Keratinocyte (primary cell): Measurements from ENCODE around the gene RUFY3. TPM values are rescaled to one million over a fixed set of nuclear protein-coding genes. Genes with fewer than 3 reads are reported as not detected.

Experiments used
- DNase-seq: peaks from one replicate; pipeline ENCODE4 v3.0.0-alpha.2; 2011; ENCODE audit warnings: low read depth, missing footprints, low spot score
- FAIRE-seq: peaks from 2 replicates; lab custom pipeline; 2011; peaks lifted over from hg19 to GRCh38; lab: Jason Lieb, UNC
- H2AFZ ChIP-seq: 2 replicates; pipeline ENCODE4 v1.6.0; 2012; ENCODE audit warnings: low read length, control low read depth, inconsistent platforms; ENCODE audit not compliant: control insufficient read depth
- H3K27ac ChIP-seq: 2 replicates; pipeline ENCODE4 v1.5.1; 2011; ENCODE audit warnings: low read length; ENCODE audit not compliant: control insufficient read depth, insufficient read depth
- H3K27me3 ChIP-seq: 3 replicates; pipeline ENCODE4 v1.6.0; 2011; ENCODE audit warnings: low read length; ENCODE audit not compliant: control insufficient read depth, insufficient read depth; ENCODE audit errors: extremely low read depth
- H3K36me3 ChIP-seq, 2 experiments: 2 replicates in 1 of 2; 3 replicates in 1 of 2; pipeline ENCODE4 v1.5.1; 2011; ENCODE audit warnings: low read length in 2 of 2, mild to moderate bottlenecking in 1 of 2; ENCODE audit not compliant: control insufficient read depth in 2 of 2, insufficient read depth in 2 of 2; ENCODE audit errors: extremely low read depth in 1 of 2
- H3K4me1 ChIP-seq: 3 replicates; pipeline ENCODE4 v1.5.1; 2011; ENCODE audit warnings: low read length; ENCODE audit not compliant: control insufficient read depth, insufficient read depth; ENCODE audit errors: extremely low read depth
- H3K4me2 ChIP-seq: 3 replicates; pipeline ENCODE4 v1.6.0; 2011; ENCODE audit warnings: low read depth, low read length; ENCODE audit not compliant: control insufficient read depth, insufficient read depth; ENCODE audit errors: extremely low read depth
- H3K4me3 ChIP-seq, 3 experiments: fragments of 200-600 bp in 1 of 3; sonication (generic) in 1 of 3; 2 replicates in 2 of 3; 3 replicates in 1 of 3; pipeline ENCODE4 v1.5.1; 2011 to 2016; ENCODE audit warnings: low read length in 3 of 3, mild to moderate bottlenecking in 3 of 3, control low read depth in 2 of 3, inconsistent platforms in 1 of 3, low read depth in 1 of 3, mixed read lengths in 1 of 3, mixed run types in 1 of 3, moderate library complexity in 1 of 3; ENCODE audit not compliant: control insufficient read depth in 2 of 3, insufficient read depth in 2 of 3; ENCODE audit errors: extremely low read depth in 1 of 3
- H3K79me2 ChIP-seq: 2 replicates; pipeline ENCODE4 v1.6.0; 2012; ENCODE audit warnings: low read length; ENCODE audit not compliant: control insufficient read depth, insufficient read depth
- H3K9ac ChIP-seq: 3 replicates; pipeline ENCODE4 v1.6.0; 2011; ENCODE audit warnings: low read length; ENCODE audit not compliant: control insufficient read depth, insufficient read depth; ENCODE audit errors: extremely low read depth
- H3K9me1 ChIP-seq: 3 replicates; pipeline ENCODE4 v1.6.0; 2011; ENCODE audit warnings: low read length; ENCODE audit not compliant: control insufficient read depth, insufficient read depth; ENCODE audit errors: extremely low read depth
- H3K9me3 ChIP-seq: 2 replicates; pipeline ENCODE4 v1.5.1; 2012; ENCODE audit warnings: low read depth, low read length; ENCODE audit not compliant: control insufficient read depth
- H4K20me1 ChIP-seq: 3 replicates; pipeline ENCODE4 v1.6.0; 2011; ENCODE audit warnings: low read length; ENCODE audit not compliant: control insufficient read depth, insufficient read depth; ENCODE audit errors: extremely low read depth
- CTCF ChIP-seq, 3 experiments: IDR thresholded peaks in 1 of 3; conservative IDR thresholded peaks in 1 of 3; optimal IDR thresholded peaks in 1 of 3; 2 replicates in 2 of 3; 3 replicates in 1 of 3; pipeline versions ENCODE3 to v1.5.1; 2011; ENCODE audit warnings: low read length in 3 of 3, mild to moderate bottlenecking in 3 of 3, moderate library complexity in 2 of 3, control low read depth in 1 of 3, inconsistent platforms in 1 of 3; ENCODE audit not compliant: insufficient read depth in 2 of 3; ENCODE audit errors: extremely low read depth in 1 of 3
- EZH2 ChIP-seq: IDR thresholded peaks from one replicate; pipeline ENCODE4 v1.6.1; 2012; ENCODE audit warnings: inconsistent platforms, mild to moderate bottlenecking, low read length, moderate library complexity
- dilution Hi-C: fragments of 300-500 bp; cut with MboI; formaldehyde crosslinking; loops from one replicate; pipeline ENCODE4 v1.7.0; 2020; ENCODE audit warnings: low sequenced_read_pairs; ENCODE audit not compliant: extremely low pct_ligation_motif_present
- polyA plus RNA-seq, 5 experiments: library from polyadenylated mRNA; depleted of rRNA in 3 of 5; stranded (reverse) in 3 of 5; stranded (forward) in 1 of 5; unstranded in 1 of 5; fragments of >200 nt; gene quantifications; 1 replicate in 1 of 5; 2 replicates in 3 of 5; 3 replicates in 1 of 5; pipeline versions ENCODE4 v1.2.1 to v1.2.3, GENCODE V29; 2011 to 2012; ENCODE audit warnings: missing spikeins in 2 of 5, low read depth in 1 of 5, low replicate concordance in 1 of 5

The RUFY3 gene
- polyA plus RNA-seq, 1 donor (not counting 4 experiments of a cell fraction or from before 2014, with no cell fraction given): 18.9 TPM

DNA sequence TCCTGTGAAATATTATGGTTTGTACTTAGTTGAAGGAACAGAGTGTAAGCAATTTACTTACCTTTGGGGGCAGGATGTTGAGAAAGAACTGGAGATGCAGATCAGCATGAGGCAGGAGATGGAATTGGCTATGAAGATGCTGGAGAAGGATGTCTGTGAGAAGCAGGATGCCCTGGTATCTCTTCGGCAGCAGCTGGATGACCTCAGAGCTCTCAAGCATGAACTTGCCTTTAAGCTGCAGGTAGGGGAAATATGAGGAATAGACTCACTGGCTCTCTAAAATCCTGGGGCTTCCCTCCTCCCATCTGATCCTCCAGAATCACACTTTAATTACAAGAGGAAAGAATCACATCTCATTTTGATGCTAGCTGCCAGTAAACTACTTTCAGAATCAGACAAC is 67.0 kb downstream of the RUFY3 start:
- no peaks in the 10 kb centered on the region for H3K9me3 ChIP-seq
- dilution Hi-C loops: no loop called here
- FAIRE-seq (peak; percentile 51), DNase-seq (no peak)
- no peaks in the 10 kb centered on the region for H3K79me2 ChIP-seq
- no peak overlapping the region for H2AFZ ChIP-seq
- no peak overlapping the region for H3K27ac ChIP-seq
- H3K36me3 ChIP-seq: peaks cover 3 to 7% of the 10 kb centered on the region in 2 experiments
- H3K4me3 ChIP-seq: no peak overlapping the region
- no peaks in the 10 kb centered on the region for H3K27me3 ChIP-seq
- H4K20me1 ChIP-seq: no peaks in the 10 kb centered on the region
- H3K4me2 ChIP-seq: no peak overlapping the region
- H3K4me1 ChIP-seq: no peaks in the 10 kb centered on the region
- H3K9me1 ChIP-seq: no peaks in the 10 kb centered on the region
- TF ChIP-seq CTCF (optimal IDR thresholded peaks at IDR 0.05 in 1 of 3, IDR thresholded peaks at IDR 0.05 in 1 of 3, conservative IDR thresholded peaks at IDR 0.05 in 1 of 3; ENCODE audit: extremely low read depth in 1 of 3, insufficient read depth in 2 of 3, low read length in 3 of 3) (no peak), EZH2 (no peak)
- no peak overlapping the region for H3K9ac ChIP-seq

GRCh38 chr4:70793626-70794025 is 71.9 kb downstream of the RUFY3 start:
- DNase-seq: no peak
- no peaks in the 10 kb centered on the region for H3K9me3 ChIP-seq
- H3K27me3 ChIP-seq: no peaks in the 10 kb centered on the region
- TF ChIP-seq EZH2: no peak
- no peak for TF ChIP-seq CTCF (optimal IDR thresholded peaks at IDR 0.05 in 1 of 3, IDR thresholded peaks at IDR 0.05 in 1 of 3, conservative IDR thresholded peaks at IDR 0.05 in 1 of 3; ENCODE audit: extremely low read depth in 1 of 3, insufficient read depth in 2 of 3, low read length in 3 of 3)
- no peak overlapping the region for H2AFZ ChIP-seq
- no peak for FAIRE-seq
- H3K4me3 ChIP-seq: no peak overlapping the region
- no peaks in the 10 kb centered on the region for H4K20me1 ChIP-seq
- dilution Hi-C loops: no loop called here
- no peak overlapping the region for H3K9ac ChIP-seq
- peaks cover 3 to 7% of the 10 kb centered on the region in 2 experiments for H3K36me3 ChIP-seq
- H3K27ac ChIP-seq: no peak overlapping the region
- no peaks in the 10 kb centered on the region for H3K9me1 ChIP-seq
- H3K4me2 ChIP-seq: no peak overlapping the region
- no peaks in the 10 kb centered on the region for H3K4me1 ChIP-seq
- H3K79me2 ChIP-seq: no peaks in the 10 kb centered on the region
